Mammary epithelial cell (primary cell): Measurements from ENCODE around the gene SMIM43.

Experiments used
- CTCF ChIP-seq, 2 donors: IDR thresholded peaks in 1 of 2; conservative IDR thresholded peaks in 1 of 2; 2 replicates each; pipeline ENCODE4 v1.5.1; 2011 to 2012; ENCODE audit warnings: inconsistent platforms in 2 of 2, low read length in 2 of 2, mild to moderate bottlenecking in 2 of 2, control low read depth in 1 of 2, low read depth in 1 of 2; ENCODE audit not compliant: insufficient read depth in 1 of 2; ENCODE audit errors: extremely low read depth in 1 of 2
- EZH2 ChIP-seq: IDR thresholded peaks from 2 replicates; pipeline ENCODE4 v1.6.1; 2012; ENCODE audit warnings: low read length, inconsistent platforms, borderline replicate concordance

GRCh38 chr4:121712001-121712651 is 52.8 kb downstream of the SMIM43 start:
- TF ChIP-seq CTCF (conservative IDR thresholded peaks at IDR 0.05 in 1 of 2, IDR thresholded peaks at IDR 0.05 in 1 of 2; ENCODE audit: extremely low read depth in 1 of 2, insufficient read depth in 1 of 2, low read depth in 1 of 2, low read length in 2 of 2), result no peak
- TF ChIP-seq EZH2, result no peak
